ENCODE results near the gene GOPC. TPM values are rescaled to one million over a fixed set of nuclear protein-coding genes. Genes with fewer than 3 reads are reported as not detected.

The GOPC gene
- total RNA-seq, 4 donors from 2014 or later = 16.5 to 94.7 (median 26.6) TPM

- H3K27me3 ChIP-seq = no peaks in the 10 kb centered on the region
- no peaks in the 10 kb centered on the region for H3K9me3 ChIP-seq
- no peak overlapping the region for H3K27ac ChIP-seq
- intact Hi-C loops (cut with DNase I; ENCODE audit: low total_unique reads) = no loop called here
- DNase-seq = no peak
- TF ChIP-seq POLR2A (IDR thresholded peaks at IDR 0.05) (no peak), CTCF (IDR thresholded peaks at IDR 0.05) (no peak)
- H3K36me3 ChIP-seq = no peaks in the 10 kb centered on the region
- no peaks in the 10 kb centered on the region for H3K4me1 ChIP-seq
- no peak overlapping the region for H3K4me3 ChIP-seq
These were observed 7.0 kb downstream of the GOPC start for GRCh38 chr6:117595099-117595923.

GRCh38 chr6:117592983-117593759 is 9.1 kb downstream of the GOPC start:
- no peaks in the 10 kb centered on the region for H3K4me1 ChIP-seq
- no peaks in the 10 kb centered on the region for H3K36me3 ChIP-seq
- H3K27me3 ChIP-seq = no peaks in the 10 kb centered on the region
- TF ChIP-seq POLR2A (IDR thresholded peaks at IDR 0.05) (no peak), CTCF (IDR thresholded peaks at IDR 0.05) (no peak)
- H3K4me3 ChIP-seq = no peak overlapping the region
- intact Hi-C loops (cut with DNase I; ENCODE audit: low total_unique reads) = no loop called here
- H3K27ac ChIP-seq = no peak overlapping the region
- DNase-seq = no peak
- no peaks in the 10 kb centered on the region for H3K9me3 ChIP-seq

DNA sequence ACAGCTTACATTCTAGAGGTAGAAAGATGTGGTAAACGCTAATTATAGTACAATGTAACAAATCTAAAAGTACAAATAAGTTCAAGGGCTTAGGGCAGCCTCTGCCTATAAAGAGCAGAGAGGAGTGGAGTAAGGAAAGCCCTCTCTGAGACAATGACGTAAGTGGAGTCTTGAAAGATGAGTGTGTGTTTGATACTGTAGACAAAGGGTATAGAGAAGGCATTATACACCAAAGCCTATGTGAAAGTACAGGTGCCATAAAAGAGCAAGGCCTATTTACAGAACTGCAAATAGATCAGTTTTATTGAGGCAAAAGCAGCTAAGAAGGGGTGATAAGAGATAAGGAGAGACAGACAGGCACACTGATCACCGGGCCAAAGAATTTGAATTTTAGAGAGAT is 10.9 kb downstream of the GOPC start:
- Histone ChIP-seq H3K4me1 (no peaks in the 10 kb centered on the region), H3K9me3 (no peaks in the 10 kb centered on the region), H3K27me3 (no peaks in the 10 kb centered on the region), H3K36me3 (no peaks in the 10 kb centered on the region), H3K4me3 (no peak overlapping the region), H3K27ac (no peak overlapping the region)
- DNase-seq = no peak
- intact Hi-C loops (cut with DNase I; ENCODE audit: low total_unique reads) = no loop called here
- TF ChIP-seq CTCF (IDR thresholded peaks at IDR 0.05) (no peak), POLR2A (IDR thresholded peaks at IDR 0.05) (no peak)

- intact Hi-C loops (cut with DNase I; ENCODE audit: low total_unique reads) = no loop called here
- no peaks in the 10 kb centered on the region for H3K9me3 ChIP-seq
- no peaks in the 10 kb centered on the region for H3K4me1 ChIP-seq
- no peaks in the 10 kb centered on the region for H3K36me3 ChIP-seq
- TF ChIP-seq CTCF (IDR thresholded peaks at IDR 0.05) (no peak), POLR2A (IDR thresholded peaks at IDR 0.05) (no peak)
- H3K27ac ChIP-seq = no peak overlapping the region
- DNase-seq = no peak
- H3K27me3 ChIP-seq = no peaks in the 10 kb centered on the region
- no peak overlapping the region for H3K4me3 ChIP-seq
These were observed 11.9 kb downstream of the GOPC start for GRCh38 chr6:117590447-117590846.

DNA sequence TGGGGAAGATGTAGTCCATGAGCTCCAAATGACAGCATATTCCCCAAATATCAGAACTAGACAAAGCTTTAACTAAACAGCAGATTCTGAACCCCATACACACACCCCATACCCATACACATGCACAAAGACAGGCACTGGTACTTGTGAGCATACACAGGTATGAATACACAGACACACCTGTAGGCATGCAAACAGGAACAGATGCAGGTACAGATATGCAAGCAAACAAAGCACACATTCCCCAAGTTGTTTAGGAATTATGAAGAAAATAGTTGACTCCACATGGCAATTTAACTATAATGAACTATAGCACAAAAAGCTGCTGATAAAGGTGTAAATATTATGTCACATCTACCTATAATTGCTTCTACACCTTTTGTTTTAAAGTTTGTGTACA is 16.7 kb downstream of the GOPC start:
- H3K27ac ChIP-seq = no peak overlapping the region
- no peaks in the 10 kb centered on the region for H3K36me3 ChIP-seq
- TF ChIP-seq POLR2A (IDR thresholded peaks at IDR 0.05) (no peak), CTCF (IDR thresholded peaks at IDR 0.05) (no peak)
- intact Hi-C loops (cut with DNase I; ENCODE audit: low total_unique reads) = no loop called here
- H3K4me1 ChIP-seq = no peaks in the 10 kb centered on the region
- no peak overlapping the region for H3K4me3 ChIP-seq
- no peak for DNase-seq
- H3K27me3 ChIP-seq = no peaks in the 10 kb centered on the region
- peaks cover 0 to 4% of the 10 kb centered on the region in 2 donors for H3K9me3 ChIP-seq
